GM12878 (cell line): ENCODE data around the gene CKLF. TPM values are rescaled to one million over a fixed set of nuclear protein-coding genes. Genes with fewer than 3 reads are reported as not detected.
A peak's percentile ranks its signal among the peaks of the same experiment; 100 is the strongest.

ENCODE experiments used
- ATAC-seq: fragments of 200-7000 bp; cut with Tn5 transposase; 3 replicates; pipeline ENCODE4 v1.9.1; 2020; ENCODE audit warnings: mild to moderate bottlenecking, moderate library complexity
- BruUV-seq: library from RNA; stranded (reverse); fragments of 400-500 nt; replicated peaks from 2 replicates; lab custom pipeline; 2021; lab: Mats Ljungman, UMichigan
- CTCF ChIA-PET: fragments of 300-600 bp; sonication (Branson Sonifier 250); formaldehyde crosslinking; extraction: SDS; loops from one replicate; lab custom pipeline; 2021; ENCODE audit warnings: inconsistent platforms; lab: Yijun Ruan, JAX
- POLR2A ChIA-PET: fragments of 350-600 bp; formaldehyde crosslinking; extraction: SDS; loops from one replicate; lab custom pipeline; 2021; ENCODE audit warnings: inconsistent platforms; lab: Charles Lee
- RAD21 ChIA-PET: fragments of 300-600 bp; sonication (Branson Sonifier 250); formaldehyde crosslinking; loops from one replicate; lab custom pipeline; 2023; ENCODE audit warnings: antibody characterized with exemption; ENCODE audit not compliant: unreplicated experiment; lab: Charles Lee
- SMC1A ChIA-PET: fragments of 300-600 bp; sonication (Branson Sonifier 250); formaldehyde crosslinking; loops from one replicate; lab custom pipeline; 2023; ENCODE audit not compliant: unreplicated experiment, uncharacterized antibody; lab: Charles Lee
- DNase-seq: peaks from one replicate; pipeline ENCODE4 v3.0.0-alpha.2; 2011; ENCODE audit warnings: low read depth, low spot score
- FAIRE-seq: peaks from 3 replicates; lab custom pipeline; 2011; peaks lifted over from hg19 to GRCh38; lab: Jason Lieb, UNC
- H2AFZ ChIP-seq: 2 replicates; pipeline ENCODE4 v1.6.0; 2011; ENCODE audit warnings: low read depth, low read length, control low read depth; ENCODE audit not compliant: control insufficient read depth
- H3K27ac ChIP-seq: 2 replicates; pipeline ENCODE4 v1.5.1; 2011; ENCODE audit warnings: control low read depth; ENCODE audit not compliant: control insufficient read depth, insufficient read depth
- H3K27me3 ChIP-seq, 2 experiments: replicated peaks in 1 of 2; 2 replicates each; pipeline versions ENCODE4 v1.6.0 to v1.6.1; 2011; ENCODE audit warnings: low read length in 1 of 2; ENCODE audit not compliant: control insufficient read depth in 2 of 2, insufficient read depth in 2 of 2
- H3K36me3 ChIP-seq, 2 experiments: 2 replicates each; pipeline ENCODE4 v1.5.1; 2011; ENCODE audit warnings: low read length in 1 of 2; ENCODE audit not compliant: control insufficient read depth in 2 of 2, insufficient read depth in 2 of 2
- H3K4me1 ChIP-seq: 2 replicates; pipeline ENCODE4 v1.6.1; 2011; ENCODE audit warnings: mild to moderate bottlenecking, low read length, moderate library complexity, mixed read lengths; ENCODE audit not compliant: control insufficient read depth, insufficient read depth
- H3K4me2 ChIP-seq: 2 replicates; pipeline ENCODE4 v1.6.0; 2011; ENCODE audit warnings: control low read depth; ENCODE audit not compliant: control insufficient read depth, insufficient read depth
- H3K4me3 ChIP-seq: fragments of 200-600 bp; sonication (generic); 2 replicates; pipeline ENCODE4 v1.5.1; 2016
- H3K79me2 ChIP-seq: 2 replicates; pipeline ENCODE4 v1.6.0; 2011; ENCODE audit warnings: low read length; ENCODE audit not compliant: control insufficient read depth, insufficient read depth
- H3K9ac ChIP-seq: 2 replicates; pipeline ENCODE4 v1.8.0; 2011; ENCODE audit warnings: low read length, control low read depth, mixed read lengths; ENCODE audit not compliant: control insufficient read depth, insufficient read depth
- H3K9me3 ChIP-seq: replicated peaks from 3 replicates; pipeline ENCODE4 v1.5.1; 2011; ENCODE audit warnings: mild to moderate bottlenecking, low read length; ENCODE audit not compliant: control insufficient read depth, insufficient read depth
- H4K20me1 ChIP-seq: 2 replicates; pipeline ENCODE4 v1.6.0; 2011; ENCODE audit not compliant: control insufficient read depth, insufficient read depth
- BHLHE40 ChIP-seq, 2 experiments: fragments of 450-650 bp in 1 of 2; IDR thresholded peaks; 2 replicates each; pipeline ENCODE4 v1.6.1; 2011 to 2017; ENCODE audit warnings: low read depth in 2 of 2, borderline replicate concordance in 1 of 2, improper control_type of control experiment in 1 of 2, low read length in 1 of 2, mild to moderate bottlenecking in 1 of 2
- CHD4 ChIP-seq: fragments of 200-600 bp; sonication (generic); IDR thresholded peaks from 2 replicates; pipeline ENCODE4 v1.6.1; 2016; ENCODE audit warnings: mild to moderate bottlenecking
- NFYB ChIP-seq: IDR thresholded peaks from 2 replicates; pipeline ENCODE4 v1.6.1; 2011; ENCODE audit warnings: low read depth, mild to moderate bottlenecking, low read length, improper control_type of control experiment, moderate library complexity; ENCODE audit not compliant: insufficient read depth
- SIN3A ChIP-seq: IDR thresholded peaks from 2 replicates; pipeline ENCODE4 v1.6.1; 2012; ENCODE audit warnings: low read depth, low read length, improper control_type of control experiment
- SPI1 ChIP-seq: IDR thresholded peaks from 2 replicates; pipeline ENCODE4 v1.6.1; 2011; ENCODE audit warnings: low read depth, mild to moderate bottlenecking, low read length, moderate library complexity, borderline replicate concordance; ENCODE audit not compliant: insufficient read depth
- ZNF217 ChIP-seq: fragments of 450-650 bp; IDR thresholded peaks from 2 replicates; pipeline ENCODE4 v1.6.1; 2017; ENCODE audit warnings: antibody characterized with exemption, mild to moderate bottlenecking
- ZNF592 ChIP-seq: fragments of 450-650 bp; IDR thresholded peaks from 2 replicates; pipeline ENCODE4 v1.6.1; 2017; ENCODE audit warnings: mild to moderate bottlenecking, moderate library complexity
- WGBS: methylation state at CpG from one replicate; pipeline ENCODE4 v1.1.6; 2016; ENCODE audit warnings: low lambda C conversion rate; ENCODE audit not compliant: insufficient replicate concordance, insufficient coverage; ENCODE audit errors: missing lambda C conversion rate; 5-methylcytosine and 5-hydroxymethylcytosine counted together
- in situ Hi-C: fragments of 300-500 bp; cut with MboI; formaldehyde crosslinking; loops from 9 replicates; pipeline ENCODE4 v1.14.3; 2018; ENCODE audit warnings: mixed read lengths
- intact Hi-C: fragments of 100-400 bp; cut with micrococcal nuclease; formaldehyde crosslinking; loops from one replicate; pipeline ENCODE4 v1.14.2; 2022; ENCODE audit not compliant: unreplicated experiment
- polyA plus RNA-seq, 11 experiments: library from polyadenylated mRNA; depleted of rRNA in 4 of 11; unstranded in 6 of 11; stranded (reverse) in 5 of 11; fragments of >200 nt; fragmentation: Nextera tagmentation in 4 of 11; fragmentation: Illumina TruSeq in 1 of 11; extraction: Ambion mirVana in 4 of 11; extraction: Trizol in 1 of 11; gene quantifications; 1 replicate in 1 of 11; 2 replicates in 10 of 11; pipeline versions ENCODE4 v1.2.1 to v1.2.3, GENCODE V29; 2011 to 2016; ENCODE audit warnings: inconsistent platforms in 2 of 11, missing spikeins in 2 of 11, low read depth in 1 of 11
- total RNA-seq, 4 experiments: library from RNA; depleted of rRNA in 3 of 4; stranded (reverse); fragments of >200 nt in 3 of 4; fragmentation: Illumina TruSeq in 1 of 4; extraction: Trizol in 1 of 4; gene quantifications; 2 replicates each; pipeline versions ENCODE4 v1.2.1 to v1.2.3, GENCODE V29; 2013 to 2021
- TF ChIP-seq, protein P1 (sequence below): fragments of 450-650 bp; IDR thresholded peaks from 2 replicates; pipeline ENCODE4 v1.6.1; 2017; ENCODE audit warnings: mild to moderate bottlenecking

The CKLF gene
- total and polyA plus RNA-seq, 10 of the 15 experiments (the other 5 are each of a cell fraction or from before 2014, with no cell fraction given), result 40.8 to 193 (median 109) TPM

GRCh38 chr16:66596986-66597848 is 44.8 kb downstream of the CKLF start (continued):
- TF ChIP-seq ZNF217 (no peak), ZNF592 (no peak)

DNA sequence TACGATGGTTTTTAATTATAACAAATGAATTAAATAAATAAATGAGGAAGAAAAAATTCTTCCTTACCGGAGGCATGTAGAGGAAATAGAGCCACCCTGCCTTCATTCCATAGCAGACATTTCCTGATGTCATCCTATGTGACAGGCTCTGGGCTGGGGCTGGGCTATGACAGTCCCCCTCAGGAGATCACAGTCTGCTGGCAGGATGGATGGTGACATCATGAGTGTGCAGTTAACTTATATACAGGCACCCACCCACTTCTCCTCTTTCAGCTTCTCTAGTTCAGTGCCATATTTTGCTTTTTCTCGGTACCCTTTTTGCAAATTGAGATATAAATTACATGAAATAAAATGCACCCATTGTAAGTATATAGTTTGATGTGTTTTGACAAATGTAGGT is 45.7 kb downstream of the CKLF start:
- ChIA-PET RAD21 (interaction anchor here (1.0 kb wide), 1 partner anchor 36 kb away, joined by 3 read pairs; no protein-coding TSS in a partner anchor), SMC1A (interaction anchor here (1.2 kb wide), 1 partner anchor 9 kb away, joined by 3 read pairs; no protein-coding TSS in a partner anchor), CTCF (interaction anchor here (0.7 to 1.2 kb wide), 4 partner anchors 9 to 270 kb away, joined by 3 to 4 read pairs (median 4); no protein-coding TSS in a partner anchor), POLR2A (interaction anchor here (0.8 kb wide), 1 partner anchor 46 kb away, joined by 3 read pairs; the partner anchor contains the start of gene CKLF)
- no peak overlapping the region for H3K4me3 ChIP-seq
- no peaks in the 10 kb centered on the region for H3K27me3 ChIP-seq
- H4K20me1 ChIP-seq, result no peaks in the 10 kb centered on the region
- no peak for DNase-seq
- no peak overlapping the region for H3K9ac ChIP-seq
- no peaks in the 10 kb centered on the region for H3K79me2 ChIP-seq
- no peaks in the 10 kb centered on the region for H3K36me3 ChIP-seq
- peaks cover 14% of the 10 kb centered on the region; the same call in 2 of the 3 replicates for H3K9me3 ChIP-seq
- peaks cover 12% of the 10 kb centered on the region for H3K4me1 ChIP-seq
- intact Hi-C loops, result no loop called here
- no peak overlapping the region for H2AFZ ChIP-seq
- no peak for FAIRE-seq
- no peak overlapping the region for H3K27ac ChIP-seq
- in situ Hi-C loops, result no loop called here
- no peak overlapping the region for H3K4me2 ChIP-seq
- 51% methylated on average over 3 of the region's 3 CpGs for WGBS
- no TSS peak for BruUV-seq
- no peak for TF ChIP-seq SIN3A
- TF ChIP-seq, protein P1, sequence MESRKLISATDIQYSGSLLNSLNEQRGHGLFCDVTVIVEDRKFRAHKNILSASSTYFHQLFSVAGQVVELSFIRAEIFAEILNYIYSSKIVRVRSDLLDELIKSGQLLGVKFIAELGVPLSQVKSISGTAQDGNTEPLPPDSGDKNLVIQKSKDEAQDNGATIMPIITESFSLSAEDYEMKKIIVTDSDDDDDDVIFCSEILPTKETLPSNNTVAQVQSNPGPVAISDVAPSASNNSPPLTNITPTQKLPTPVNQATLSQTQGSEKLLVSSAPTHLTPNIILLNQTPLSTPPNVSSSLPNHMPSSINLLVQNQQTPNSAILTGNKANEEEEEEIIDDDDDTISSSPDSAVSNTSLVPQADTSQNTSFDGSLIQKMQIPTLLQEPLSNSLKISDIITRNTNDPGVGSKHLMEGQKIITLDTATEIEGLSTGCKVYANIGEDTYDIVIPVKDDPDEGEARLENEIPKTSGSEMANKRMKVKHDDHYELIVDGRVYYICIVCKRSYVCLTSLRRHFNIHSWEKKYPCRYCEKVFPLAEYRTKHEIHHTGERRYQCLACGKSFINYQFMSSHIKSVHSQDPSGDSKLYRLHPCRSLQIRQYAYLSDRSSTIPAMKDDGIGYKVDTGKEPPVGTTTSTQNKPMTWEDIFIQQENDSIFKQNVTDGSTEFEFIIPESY, result no peak
- no peak for TF ChIP-seq CHD4
- TF ChIP-seq NFYB, result no peak
- no peak for TF ChIP-seq SPI1
- no peak for TF ChIP-seq BHLHE40 (IDR thresholded peaks at IDR 0.05; ENCODE audit: borderline replicate concordance in 1 of 2, low read depth in 2 of 2, low read length in 1 of 2)
- peak; percentile 23; the same call in 1 of the 3 replicates for ATAC-seq
